GM18867 (cell line): ENCODE results near the gene ZDHHC11.
"Not testable (repeated sequence)": the region's sequence is repeated elsewhere in the genome, so short reads cannot be mapped to it uniquely, and the experiment has no call there.

ENCODE experiments used
- ATAC-seq: cut with Tn5 transposase; IDR thresholded peaks from one replicate; pipeline ENCODE4 v1.9.1; 2021; ENCODE audit warnings: mild to moderate bottlenecking, moderate library complexity; ENCODE audit not compliant: unreplicated experiment

Gene ZDHHC11

DNA sequence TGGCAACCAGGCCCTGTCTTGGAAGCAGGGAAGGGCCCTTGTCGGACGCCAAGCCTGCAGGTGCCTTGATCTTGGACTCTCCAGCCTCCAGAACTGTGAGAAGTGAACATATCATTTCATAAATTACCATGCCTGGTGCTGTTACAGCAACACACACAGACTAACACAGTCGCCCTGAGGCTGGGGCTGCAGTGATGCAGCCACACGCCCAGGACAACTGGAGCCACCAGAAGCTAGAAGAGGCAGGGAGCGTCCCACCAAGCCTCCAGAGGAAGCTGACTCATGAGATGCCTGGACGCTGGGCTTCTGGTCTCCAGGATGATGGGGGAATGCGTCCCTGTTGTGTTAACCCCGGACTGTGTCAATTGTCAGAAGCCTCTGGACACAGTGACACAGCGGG is 71.8 kb downstream of the ZDHHC11 start:
- not testable (repeated sequence) for ATAC-seq

DNA sequence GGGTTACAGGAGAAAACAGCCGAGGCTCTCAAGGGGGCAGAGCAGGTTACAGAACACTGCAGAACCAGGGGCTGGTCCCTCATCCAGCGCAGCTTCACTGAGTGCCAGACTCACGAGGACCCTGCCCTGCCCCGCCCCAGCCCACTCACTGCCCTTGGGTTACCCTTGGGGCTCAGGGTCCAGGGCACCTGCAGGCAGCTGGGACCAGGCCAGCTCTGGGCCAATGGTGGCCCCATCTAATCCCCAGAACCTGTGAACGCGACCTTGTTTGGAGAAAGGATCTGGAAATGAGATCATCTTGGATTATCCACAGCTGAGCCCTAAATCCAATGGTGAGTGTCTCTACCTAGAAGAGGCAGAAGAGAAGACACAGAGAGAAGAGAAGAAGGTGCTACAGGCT is 72.4 kb downstream of the ZDHHC11 start:
- ATAC-seq = not testable (repeated sequence)

DNA sequence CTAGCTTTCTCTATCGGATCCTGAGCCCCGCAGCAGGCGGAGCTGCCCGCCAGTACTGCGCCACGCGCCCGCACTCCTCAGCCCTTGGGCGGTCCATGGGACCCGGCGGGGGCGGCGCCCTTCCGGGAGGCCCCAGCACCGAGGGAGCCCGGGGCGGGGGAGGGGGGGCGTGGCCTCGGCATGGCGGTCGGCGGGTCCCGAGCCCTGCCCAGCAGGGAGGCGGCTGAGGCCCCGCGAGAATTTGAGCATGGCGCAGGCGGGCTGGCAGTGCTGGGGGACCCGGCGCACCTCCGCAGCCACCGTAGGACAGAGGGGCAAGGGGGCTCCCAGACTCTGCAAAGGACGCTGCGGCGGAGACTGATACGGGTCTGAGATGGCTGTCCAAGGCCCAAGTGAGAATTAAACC is 73.0 kb downstream of the ZDHHC11 start:
- ATAC-seq = no peak

- no peak for ATAC-seq
Observed at GRCh38 chr5:776862-777711, 73.7 kb downstream of the ZDHHC11 start.

GRCh38 chr5:775961-776861 is 74.6 kb downstream of the ZDHHC11 start:
- ATAC-seq = no peak

- not testable (repeated sequence) for ATAC-seq
Observed at GRCh38 chr5:775595-775960, 75.2 kb downstream of the ZDHHC11 start.

DNA sequence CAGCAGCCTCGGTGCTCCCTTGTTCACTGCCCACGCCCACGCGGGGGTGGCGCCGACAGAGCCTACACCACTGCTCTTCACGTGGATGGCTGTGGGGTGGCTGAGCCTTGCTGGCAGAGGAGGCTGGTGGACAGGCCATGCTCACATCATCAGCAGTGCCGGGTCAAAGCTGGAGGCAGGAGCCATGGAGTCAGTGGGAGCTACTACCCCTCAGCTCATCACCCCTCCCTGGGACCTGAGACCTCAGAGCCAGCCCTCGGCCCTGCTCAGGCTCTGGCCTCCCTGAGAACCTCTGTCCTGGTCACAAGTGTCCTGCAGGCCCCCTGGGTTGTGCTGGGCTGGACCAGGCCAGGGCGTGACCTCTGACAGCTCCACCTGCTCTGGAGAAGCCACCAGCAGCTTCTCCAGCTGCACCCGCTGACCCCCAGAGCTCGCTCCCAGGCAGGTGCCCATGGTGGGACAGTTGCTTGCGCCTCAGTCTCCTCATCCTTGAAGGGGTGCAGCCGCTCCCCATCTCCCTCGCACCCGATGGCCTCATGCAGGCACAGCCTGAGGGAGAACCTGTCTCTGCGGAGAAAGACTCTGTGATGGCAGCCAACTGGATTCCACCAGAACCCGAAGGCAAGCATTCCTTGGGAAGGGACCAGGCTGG is 75.8 kb downstream of the ZDHHC11 start:
- not testable (repeated sequence) for ATAC-seq

DNA sequence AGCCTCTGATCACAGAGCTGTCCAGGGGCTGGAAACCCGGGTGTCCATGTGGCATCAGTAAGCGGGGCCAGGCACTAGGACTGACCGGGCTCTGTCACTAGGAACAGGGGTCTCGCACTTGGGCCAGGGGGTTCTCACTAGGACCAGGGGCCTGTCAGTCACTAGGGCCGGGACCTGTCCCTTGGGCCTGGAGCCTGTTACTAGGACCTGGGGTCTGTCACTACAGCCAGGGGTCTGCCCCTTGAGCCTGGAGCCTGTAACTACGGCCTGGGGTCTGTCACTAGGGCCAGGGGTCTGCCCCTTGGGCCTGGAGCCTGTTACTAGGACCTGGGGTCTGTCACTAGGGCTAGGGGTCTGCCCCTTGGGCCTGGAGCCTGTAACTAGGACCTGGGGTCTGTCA is 76.5 kb downstream of the ZDHHC11 start:
- ATAC-seq = not testable (repeated sequence)

GRCh38 chr5:773517-774264 is 77.1 kb downstream of the ZDHHC11 start:
- no peak for ATAC-seq

- not testable (repeated sequence) for ATAC-seq
Observed at GRCh38 chr5:772931-773330, 77.9 kb downstream of the ZDHHC11 start.

DNA sequence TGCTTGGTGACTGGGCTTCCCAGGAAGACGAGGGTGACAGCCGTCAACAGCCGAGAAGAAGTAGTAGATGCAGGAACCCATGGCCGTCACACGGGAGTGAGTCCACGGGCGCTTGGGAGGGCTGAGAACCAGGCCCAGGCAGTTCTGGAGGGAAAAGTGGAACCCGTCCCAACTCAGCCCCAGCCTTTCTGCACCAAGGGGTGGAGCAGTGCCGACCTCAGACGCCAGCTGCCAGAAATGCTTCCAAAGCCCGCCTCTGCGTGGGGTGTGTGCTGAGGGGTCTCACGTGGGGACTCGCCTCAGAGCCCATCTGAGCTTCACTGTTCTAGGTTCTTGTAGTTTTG is 78.3 kb downstream of the ZDHHC11 start:
- ATAC-seq = not testable (repeated sequence)

- not testable (repeated sequence) for ATAC-seq
Observed at GRCh38 chr5:771841-772546, 78.8 kb downstream of the ZDHHC11 start.

GRCh38 chr5:771087-771781 is 79.6 kb downstream of the ZDHHC11 start:
- ATAC-seq = not testable (repeated sequence)

GRCh38 chr5:770585-770984 is 80.2 kb downstream of the ZDHHC11 start:
- ATAC-seq = not testable (repeated sequence)

DNA sequence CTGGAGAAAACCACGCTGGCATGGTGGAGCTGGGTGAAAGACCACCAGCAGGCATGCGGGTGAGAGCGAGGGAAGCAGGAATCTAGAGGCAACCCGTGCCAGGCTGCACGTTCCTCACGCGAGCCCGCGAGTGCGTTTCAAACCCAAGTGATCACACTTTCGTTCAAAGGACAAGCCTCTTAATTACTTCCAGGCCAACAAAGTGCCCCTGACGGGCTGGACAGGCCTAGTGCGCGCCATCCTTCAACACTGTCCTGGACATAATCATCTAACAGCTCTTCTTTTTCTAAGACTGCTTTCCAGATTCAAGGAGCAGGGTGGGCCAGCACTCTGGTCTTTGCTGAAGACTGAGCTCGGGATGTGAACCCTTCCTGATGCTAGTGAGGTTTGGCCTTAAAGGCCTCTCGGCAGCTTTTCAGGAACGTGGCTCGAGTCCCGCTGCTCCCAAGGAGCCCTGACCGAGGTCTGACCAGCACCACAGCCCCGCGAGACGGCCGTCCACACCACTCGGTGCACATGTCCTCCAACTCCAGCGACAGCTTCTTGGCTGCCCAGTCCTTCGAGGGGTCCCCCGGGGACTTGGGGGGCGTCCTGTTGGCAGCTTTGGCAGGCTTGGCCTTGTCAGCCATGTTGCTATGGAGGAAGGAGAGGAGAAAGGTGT is 81.2 kb downstream of the ZDHHC11 start:
- not testable (repeated sequence) for ATAC-seq

- ATAC-seq = no peak
Observed at GRCh38 chr5:766666-767431, 83.9 kb downstream of the ZDHHC11 start.

DNA sequence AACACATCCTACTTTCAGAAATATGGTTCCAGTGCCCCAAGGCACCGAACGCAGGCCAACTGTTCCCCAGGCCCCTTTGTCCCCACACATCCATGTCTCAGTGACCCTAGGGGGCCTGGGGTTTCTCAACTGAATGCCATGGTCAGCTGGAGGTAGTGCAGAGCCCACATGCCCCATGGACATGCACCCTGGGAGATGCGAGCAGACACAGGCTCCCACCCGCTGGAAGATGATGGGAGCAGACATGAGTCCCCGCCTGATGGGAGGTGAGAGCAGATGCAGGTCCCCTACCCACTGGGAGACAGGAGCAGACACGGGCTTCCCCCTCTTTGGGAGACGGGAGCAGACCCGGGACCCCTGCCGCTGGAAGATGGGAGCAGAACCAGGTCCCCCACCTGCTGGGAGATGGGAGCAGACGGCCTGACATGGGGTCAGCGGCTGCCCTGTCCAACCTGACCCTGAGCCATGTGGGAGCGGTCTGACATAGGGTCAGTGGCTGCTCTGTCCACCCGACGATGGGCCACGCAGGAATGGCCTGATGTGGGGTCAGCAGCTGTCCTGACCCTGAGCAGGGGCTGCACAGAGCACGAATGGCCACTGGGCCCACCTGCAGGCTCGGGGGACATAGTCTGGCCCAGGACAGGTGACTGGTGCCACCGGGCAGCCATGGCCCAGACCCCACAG is 84.7 kb downstream of the ZDHHC11 start:
- no peak for ATAC-seq
